HEK293 (cell line): ENCODE results near the gene RHBDF1.

Experiments used
- CTCF ChIA-PET: fragments of 350-600 bp; formaldehyde crosslinking; extraction: SDS; loops from one replicate; lab custom pipeline; 2021; ENCODE audit warnings: antibody characterized with exemption; lab: Yijun Ruan, JAX
- POLR2A ChIA-PET: fragments of 300-600 bp; formaldehyde crosslinking; extraction: SDS; loops from one replicate; lab custom pipeline; 2020; ENCODE audit warnings: antibody characterized with exemption, inconsistent platforms; lab: Yijun Ruan, JAX
- H3K27ac ChIP-seq: fragments of 200-500 bp; sonication (Bioruptor generic); 2 replicates; pipeline ENCODE4 v1.5.1; 2014; ENCODE audit warnings: low read depth, low read length, control low read depth, inconsistent platforms; ENCODE audit errors: extremely low read depth
- H3K36me3 ChIP-seq, 2 experiments: fragments of 200-500 bp in 1 of 2; sonication (Bioruptor generic) in 1 of 2; 1 replicate in 1 of 2; 2 replicates in 1 of 2; pipeline ENCODE4 v1.5.1; 2014 to 2017; ENCODE audit warnings: inconsistent platforms in 2 of 2, low read length in 2 of 2; ENCODE audit not compliant: control insufficient read depth in 2 of 2, insufficient read depth in 1 of 2
- H3K4me1 ChIP-seq: fragments of 200-500 bp; sonication (Bioruptor generic); 2 replicates; pipeline ENCODE4 v1.5.1; 2014; ENCODE audit warnings: mild to moderate bottlenecking, low read length, inconsistent platforms; ENCODE audit not compliant: control insufficient read depth, insufficient read depth
- H3K4me3 ChIP-seq: 2 replicates; pipeline ENCODE4 v1.5.1; 2011; ENCODE audit warnings: low read depth, mild to moderate bottlenecking, control low read depth, low read length, moderate library complexity
- H3K9me3 ChIP-seq: fragments of 200-500 bp; sonication (Bioruptor generic); 2 replicates; pipeline ENCODE4 v1.5.1; 2014; ENCODE audit warnings: low read depth, low read length, inconsistent platforms; ENCODE audit not compliant: control insufficient read depth, insufficient read depth
- GFI1B ChIP-seq: fragments of 450-650 bp; formaldehyde crosslinking; IDR thresholded peaks from 2 replicates; pipeline ENCODE4 v1.5.1; 2016; ENCODE audit warnings: missing biosample characterization, missing genetic modification characterization
- GLI2 ChIP-seq: fragments of 450-650 bp; formaldehyde crosslinking; IDR thresholded peaks from 2 replicates; pipeline ENCODE4; 2017; ENCODE audit warnings: missing biosample characterization, missing genetic modification characterization, low read depth, borderline replicate concordance
- KLF10 ChIP-seq: fragments of 450-650 bp; IDR thresholded peaks from 2 replicates; pipeline ENCODE4 v1.5.1; 2018; ENCODE audit warnings: missing biosample characterization, mild to moderate bottlenecking, missing genetic modification characterization
- KLF8 ChIP-seq: fragments of 450-650 bp; formaldehyde crosslinking; IDR thresholded peaks from 2 replicates; pipeline ENCODE4 v1.5.1; 2016; ENCODE audit warnings: missing biosample characterization, missing genetic modification characterization
- OSR2 ChIP-seq: fragments of 450-650 bp; formaldehyde crosslinking; IDR thresholded peaks from 2 replicates; pipeline ENCODE4 v1.5.1; 2016; ENCODE audit warnings: missing biosample characterization, missing genetic modification characterization
- TRIM28 ChIP-seq: IDR thresholded peaks from 2 replicates; pipeline ENCODE4 v1.6.1; 2011; ENCODE audit warnings: low read length, control low read depth, borderline replicate concordance
- ZBTB1 ChIP-seq: fragments of 450-650 bp; formaldehyde crosslinking; IDR thresholded peaks from 2 replicates; pipeline ENCODE4 v1.5.1; 2016; ENCODE audit warnings: missing biosample characterization, missing genetic modification characterization
- ZBTB10 ChIP-seq: fragments of 450-650 bp; formaldehyde crosslinking; IDR thresholded peaks from 2 replicates; pipeline ENCODE4 v1.5.1; 2016; ENCODE audit warnings: missing biosample characterization, missing genetic modification characterization
- ZBTB17 ChIP-seq: fragments of 450-650 bp; formaldehyde crosslinking; IDR thresholded peaks from 2 replicates; pipeline ENCODE4 v1.5.1; 2016; ENCODE audit warnings: missing biosample characterization, missing genetic modification characterization
- ZBTB26 ChIP-seq: fragments of 450-650 bp; formaldehyde crosslinking; optimal IDR thresholded peaks from 2 replicates; pipeline ENCODE3; 2016; ENCODE audit warnings: missing biosample characterization, mild to moderate bottlenecking, missing genetic modification characterization
- ZFP69B ChIP-seq: fragments of 450-650 bp; formaldehyde crosslinking; IDR thresholded peaks from 2 replicates; pipeline ENCODE4 v1.5.1; 2016; ENCODE audit warnings: missing biosample characterization, missing genetic modification characterization
- ZNF2 ChIP-seq: fragments of 450-650 bp; formaldehyde crosslinking; IDR thresholded peaks from 2 replicates; pipeline ENCODE4 v1.5.1; 2016; ENCODE audit warnings: missing biosample characterization, missing genetic modification characterization
- ZNF239 ChIP-seq: fragments of 450-650 bp; formaldehyde crosslinking; IDR thresholded peaks from 2 replicates; pipeline ENCODE4 v1.5.1; 2016; ENCODE audit warnings: missing biosample characterization, missing genetic modification characterization
- ZNF24 ChIP-seq: fragments of 450-650 bp; formaldehyde crosslinking; IDR thresholded peaks from 2 replicates; pipeline ENCODE4 v1.5.1; 2016; ENCODE audit warnings: missing biosample characterization, missing genetic modification characterization
- ZNF266 ChIP-seq: fragments of 450-650 bp; formaldehyde crosslinking; IDR thresholded peaks from 2 replicates; pipeline ENCODE4 v1.5.1; 2016; ENCODE audit warnings: missing biosample characterization, missing genetic modification characterization, low read depth
- ZNF366 ChIP-seq: fragments of 450-650 bp; formaldehyde crosslinking; conservative IDR thresholded peaks from 2 replicates; pipeline ENCODE4 v1.5.1; 2016; ENCODE audit warnings: missing biosample characterization, missing genetic modification characterization
- ZNF394 ChIP-seq: fragments of 450-650 bp; formaldehyde crosslinking; IDR thresholded peaks from 2 replicates; pipeline ENCODE4 v1.5.1; 2016; ENCODE audit warnings: missing biosample characterization, missing genetic modification characterization, mild to moderate bottlenecking, moderate library complexity, borderline replicate concordance
- ZNF426 ChIP-seq: fragments of 450-650 bp; formaldehyde crosslinking; IDR thresholded peaks from 2 replicates; pipeline ENCODE4 v1.5.1; 2017; ENCODE audit warnings: missing biosample characterization, missing genetic modification characterization, mild to moderate bottlenecking, inconsistent platforms, moderate library complexity
- ZNF521 ChIP-seq: fragments of 450-650 bp; formaldehyde crosslinking; IDR thresholded peaks from 2 replicates; pipeline ENCODE4 v1.5.1; 2017; ENCODE audit warnings: missing biosample characterization, mild to moderate bottlenecking, missing genetic modification characterization
- ZNF600 ChIP-seq: fragments of 450-650 bp; formaldehyde crosslinking; IDR thresholded peaks from 2 replicates; pipeline ENCODE4 v1.5.1; 2016; ENCODE audit warnings: missing biosample characterization, missing genetic modification characterization
- ZNF629 ChIP-seq: fragments of 450-650 bp; formaldehyde crosslinking; IDR thresholded peaks from 2 replicates; pipeline ENCODE4 v1.5.1; 2017; ENCODE audit warnings: missing biosample characterization, missing genetic modification characterization
- ZNF692 ChIP-seq: fragments of 450-650 bp; formaldehyde crosslinking; IDR thresholded peaks from 2 replicates; pipeline ENCODE4 v1.5.1; 2016; ENCODE audit warnings: missing biosample characterization, missing genetic modification characterization
- ZNF707 ChIP-seq: fragments of 450-650 bp; formaldehyde crosslinking; IDR thresholded peaks from 2 replicates; pipeline ENCODE4 v1.5.1; 2016; ENCODE audit warnings: missing biosample characterization, missing genetic modification characterization
- ZNF776 ChIP-seq: fragments of 450-650 bp; formaldehyde crosslinking; IDR thresholded peaks from 2 replicates; pipeline ENCODE4 v1.5.0; 2017; ENCODE audit warnings: missing biosample characterization, missing genetic modification characterization, borderline replicate concordance
- ZSCAN16 ChIP-seq: fragments of 450-650 bp; formaldehyde crosslinking; IDR thresholded peaks from 2 replicates; pipeline ENCODE4 v1.5.1; 2016; ENCODE audit warnings: missing biosample characterization, missing genetic modification characterization
- ZSCAN30 ChIP-seq: fragments of 450-650 bp; IDR thresholded peaks from 2 replicates; pipeline ENCODE4 v1.5.1; 2018; ENCODE audit warnings: missing biosample characterization, mild to moderate bottlenecking, missing genetic modification characterization, moderate library complexity

RHBDF1 gene

GRCh38 chr16:77807-78443 lies 5.5 kb upstream of the RHBDF1 start, which contains the start of gene MPG (continued):
- peak; percentile 65 for TF ChIP-seq ZBTB10 (tag by site-specific recombination)

- ChIA-PET CTCF (interaction anchor here (0.5 to 2.0 kb wide), 4 partner anchors 12 to 31 kb away, joined by 3 to 6 read pairs (median 6); no protein-coding TSS in a partner anchor), POLR2A (interaction anchor here (0.6 to 1.4 kb wide), 3 partner anchors 11 to 16 kb away, joined by 3 to 6 read pairs (median 3); no protein-coding TSS in a partner anchor)
- no peak for TF ChIP-seq TRIM28
- no peak for TF ChIP-seq ZNF266 (tag by site-specific recombination)
- TF ChIP-seq ZBTB26 (tag by site-specific recombination) = no peak
- TF ChIP-seq ZSCAN16 (tag by site-specific recombination) = no peak
- TF ChIP-seq ZNF776 (tag by site-specific recombination) = no peak
- 0 out of 2 replicates have a peak, but pooled peaks have one; percentile 45 for TF ChIP-seq ZNF2 (tag by site-specific recombination)
- no peak for TF ChIP-seq ZNF707
- TF ChIP-seq ZNF629 = 0 out of 2 replicates have a peak, but pooled peaks have one; percentile 15
- TF ChIP-seq ZNF366 (tag by site-specific recombination) = peak; percentile 64
- TF ChIP-seq ZNF239 (tag by site-specific recombination) = no peak
- no peak for TF ChIP-seq ZFP69B (tag by site-specific recombination)
- TF ChIP-seq GLI2 (tag by site-specific recombination) = no peak
- 0 out of 2 replicates have a peak, but pooled peaks have one; percentile 44 for TF ChIP-seq ZNF24 (tag by site-specific recombination)
- peak; percentile 49; the same call in 1 of the 2 replicates for TF ChIP-seq ZBTB17 (tag by site-specific recombination)
- peak; percentile 95 for TF ChIP-seq ZNF600 (tag by site-specific recombination)
- H3K36me3 ChIP-seq = peaks cover 0 to 16% of the 10 kb centered on the region in 2 experiments; a peak in 1 of 3 replicates
- no peaks in the 10 kb centered on the region for H3K9me3 ChIP-seq
- H3K4me1 ChIP-seq = peaks cover 15% of the 10 kb centered on the region
- no peak overlapping the region; the same call in 1 of the 2 replicates for H3K4me3 ChIP-seq
- no peak overlapping the region; the same call in 1 of the 2 replicates for H3K27ac ChIP-seq
These were observed 4.9 kb upstream of the RHBDF1 start for GRCh38 chr16:77273-77806.

GRCh38 chr16:76535-77272 lies 4.3 kb upstream of the RHBDF1 start:
- POLR2A ChIA-PET = interaction anchor here (1.3 to 1.4 kb wide), 2 partner anchors 10 to 13 kb away, joined by 3 read pairs; no protein-coding TSS in a partner anchor
- Histone ChIP-seq H3K4me1 (peaks cover 15% of the 10 kb centered on the region), H3K4me3 (no peak overlapping the region), H3K36me3 (peaks cover 0 to 16% of the 10 kb centered on the region in 2 experiments; a peak in 1 of 3 replicates), H3K27ac (no peak overlapping the region; the same call in 1 of the 2 replicates), H3K9me3 (no peaks in the 10 kb centered on the region)
- CTCF ChIA-PET = interaction anchor here (1.2 to 1.3 kb wide), 2 partner anchors 11 to 20 kb away, joined by 6 read pairs; no protein-coding TSS in a partner anchor
- TF ChIP-seq GFI1B (tag by site-specific recombination) (peak; percentile 4; the same call in 1 of the 2 replicates), KLF8 (tag by site-specific recombination) (peak; percentile 37; the same call in 1 of the 2 replicates), ZBTB1 (tag by site-specific recombination) (no peak), KLF10 (peak; percentile 79; the same call in 1 of the 2 replicates), ZNF692 (tag by site-specific recombination) (peak; percentile 55), ZNF394 (tag by site-specific recombination) (peak; percentile 30; the same call in 1 of the 2 replicates), OSR2 (tag by site-specific recombination) (peak; percentile 50; the same call in 1 of the 2 replicates), ZNF521 (tag by site-specific recombination) (no peak), ZNF426 (tag by site-specific recombination) (no peak), ZNF24 (tag by site-specific recombination) (0 out of 2 replicates have a peak, but pooled peaks have one; percentile 22), ZSCAN30 (tag by site-specific recombination) (no peak)
